Measurements from ENCODE around the gene TAS2R3.

GRCh38 chr7:141715018-141715417 is 48.9 kb upstream of the TAS2R3 start:
- TF ChIP-seq CTCF (IDR thresholded peaks at IDR 0.05): no peak
- no peak for TF ChIP-seq POLR2A (IDR thresholded peaks at IDR 0.05)
- TF ChIP-seq POLR2AphosphoS5 (IDR thresholded peaks at IDR 0.05): no peak
